ENCODE data around the gene RAD51B.

RAD51B gene

DNA sequence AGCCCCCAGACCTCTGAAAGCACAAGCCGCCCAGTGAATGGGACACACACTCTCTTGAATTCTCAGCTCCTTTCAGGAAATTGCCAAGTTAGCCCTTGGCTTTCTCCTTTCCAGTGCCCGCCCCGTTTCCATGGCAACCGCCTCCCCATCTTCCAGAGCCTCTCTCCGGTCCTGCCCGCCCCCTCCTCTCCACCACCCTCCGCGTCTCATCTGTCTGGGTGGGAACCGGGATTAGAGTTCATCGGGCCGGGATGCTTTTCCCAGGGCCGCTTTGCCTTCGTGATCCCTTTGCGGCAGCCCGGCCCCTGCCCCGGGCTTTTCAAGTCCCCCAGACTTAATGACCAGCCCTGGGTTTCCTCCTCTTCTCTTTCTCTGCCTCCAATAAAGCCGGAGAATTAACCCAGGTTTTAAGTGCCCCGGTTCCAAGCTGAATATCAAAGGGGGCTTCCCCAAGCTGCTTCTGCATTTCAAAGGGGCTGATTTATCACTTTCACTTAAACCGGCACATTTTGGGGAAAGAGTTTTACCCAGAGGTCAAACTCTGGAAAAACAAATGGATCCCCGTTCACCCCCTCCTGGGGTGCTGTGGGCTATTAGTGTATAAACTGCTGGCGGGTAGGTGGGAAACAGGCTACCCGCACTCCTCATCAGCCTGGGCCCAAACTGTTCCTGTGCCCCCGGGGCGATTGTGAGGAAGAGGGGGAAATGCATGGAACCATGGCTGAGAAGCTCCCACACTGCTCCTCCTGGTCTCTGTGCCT, 871.6 kb downstream of the RAD51B start:
- Histone ChIP-seq H2BK15ac (replicated peaks; ENCODE audit: low read depth) (no peak overlapping the region), H3K4me3 (ENCODE audit: low read length) (no peak overlapping the region), H4K8ac (ENCODE audit: low read depth, low read length) (no peak overlapping the region), H3K27me3 (ENCODE audit: insufficient read depth, low read length, poor library complexity) (no peaks in the 10 kb centered on the region), H3K79me1 (ENCODE audit: low read length) (no peaks in the 10 kb centered on the region), H3K79me2 (ENCODE audit: control insufficient read depth, insufficient read depth, low read length) (no peaks in the 10 kb centered on the region), H2BK5ac (ENCODE audit: low read length) (no peak overlapping the region), H3K23ac (ENCODE audit: low read length) (no peak overlapping the region), H3K4ac (ENCODE audit: low read depth, low read length) (no peak overlapping the region), H3K27ac (ENCODE audit: low read depth, low read length) (no peak overlapping the region), H2AK5ac (ENCODE audit: low read length) (no peak overlapping the region), H3K56ac (ENCODE audit: low read length) (no peak overlapping the region), H3K18ac (ENCODE audit: low read length) (no peak overlapping the region), H3K36me3 (ENCODE audit: control insufficient read depth, insufficient read depth, low read length) (no peaks in the 10 kb centered on the region), H4K5ac (ENCODE audit: low read length) (no peak overlapping the region), H3K4me2 (ENCODE audit: low read length) (no peak overlapping the region), H3K9ac (ENCODE audit: low read length) (no peak overlapping the region), H2BK120ac (ENCODE audit: low read depth, low read length) (no peak overlapping the region), H3K4me1 (ENCODE audit: control insufficient read depth, low read depth, low read length) (peaks cover 3% of the 10 kb centered on the region)
- WGBS (ENCODE audit: extremely low coverage, insufficient coverage, low lambda C conversion rate), result no CpG with 5 or more reads among the region's 24 CpGs
- DNase-seq, result no peak

DNA sequence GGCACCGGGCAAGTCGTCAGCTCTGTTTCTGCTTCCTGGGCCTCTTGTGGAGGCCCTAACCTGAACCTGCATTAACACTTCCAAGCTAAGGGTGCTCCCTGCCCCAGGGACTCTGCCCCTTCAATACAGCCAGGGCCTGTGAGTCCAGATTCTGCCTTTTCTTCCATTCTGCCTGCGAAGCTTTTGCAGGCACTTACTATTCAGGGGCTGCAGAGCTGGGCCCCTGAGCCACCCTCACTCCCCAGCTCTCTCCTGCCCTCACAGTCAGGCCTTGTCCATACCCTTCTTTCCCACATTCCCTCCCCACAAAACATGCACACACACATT, 872.2 kb downstream of the RAD51B start:
- no peak overlapping the region for H4K5ac ChIP-seq (ENCODE audit: low read length)
- no peaks in the 10 kb centered on the region for H3K27me3 ChIP-seq (ENCODE audit: insufficient read depth, low read length, poor library complexity)
- H3K36me3 ChIP-seq (ENCODE audit: control insufficient read depth, insufficient read depth, low read length), result no peaks in the 10 kb centered on the region
- H3K79me2 ChIP-seq (ENCODE audit: control insufficient read depth, insufficient read depth, low read length), result no peaks in the 10 kb centered on the region
- H3K27ac ChIP-seq (ENCODE audit: low read depth, low read length), result no peak overlapping the region
- DNase-seq, result no peak
- no peak overlapping the region for H3K18ac ChIP-seq (ENCODE audit: low read length)
- H2BK120ac ChIP-seq (ENCODE audit: low read depth, low read length), result no peak overlapping the region
- no peak overlapping the region for H2BK5ac ChIP-seq (ENCODE audit: low read length)
- no peak overlapping the region for H3K23ac ChIP-seq (ENCODE audit: low read length)
- no peak overlapping the region for H2BK15ac ChIP-seq (replicated peaks; ENCODE audit: low read depth)
- peaks cover 3% of the 10 kb centered on the region for H3K4me1 ChIP-seq (ENCODE audit: control insufficient read depth, low read depth, low read length)
- no peak overlapping the region for H3K4ac ChIP-seq (ENCODE audit: low read depth, low read length)
- no CpG with 5 or more reads among the region's 3 CpGs for WGBS (ENCODE audit: extremely low coverage, insufficient coverage, low lambda C conversion rate)
- no peak overlapping the region for H3K9ac ChIP-seq (ENCODE audit: low read length)
- H3K4me3 ChIP-seq (ENCODE audit: low read length), result no peak overlapping the region
- no peaks in the 10 kb centered on the region for H3K79me1 ChIP-seq (ENCODE audit: low read length)
- no peak overlapping the region for H4K8ac ChIP-seq (ENCODE audit: low read depth, low read length)
- no peak overlapping the region for H2AK5ac ChIP-seq (ENCODE audit: low read length)
- no peak overlapping the region for H3K56ac ChIP-seq (ENCODE audit: low read length)
- H3K4me2 ChIP-seq (ENCODE audit: low read length), result no peak overlapping the region

DNA sequence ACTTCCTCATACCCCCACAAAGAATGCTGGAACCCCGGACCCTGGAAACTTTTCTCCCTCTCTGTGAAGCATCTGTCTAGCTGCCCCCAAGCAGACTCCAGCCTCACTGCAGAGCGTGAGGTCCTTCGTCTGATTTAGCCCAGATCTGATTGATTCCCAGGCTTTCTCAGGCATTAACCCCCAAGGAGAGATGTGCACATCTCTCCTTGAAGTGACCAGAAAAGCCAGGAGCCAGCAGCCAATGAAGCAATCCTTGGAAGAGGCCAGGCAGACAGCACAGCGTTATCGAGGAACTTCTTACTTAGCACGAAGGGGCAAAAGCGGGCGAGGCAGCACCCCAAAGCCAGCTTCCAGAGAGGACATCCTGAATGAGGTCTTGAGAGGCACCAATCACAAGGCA, 872.6 kb downstream of the RAD51B start:
- Histone ChIP-seq H2BK15ac (replicated peaks; ENCODE audit: low read depth) (no peak overlapping the region), H2AK5ac (ENCODE audit: low read length) (no peak overlapping the region), H3K27me3 (ENCODE audit: insufficient read depth, low read length, poor library complexity) (no peaks in the 10 kb centered on the region), H2BK5ac (ENCODE audit: low read length) (no peak overlapping the region), H4K8ac (ENCODE audit: low read depth, low read length) (no peak overlapping the region), H3K18ac (ENCODE audit: low read length) (no peak overlapping the region), H3K79me1 (ENCODE audit: low read length) (no peaks in the 10 kb centered on the region), H3K4me3 (ENCODE audit: low read length) (no peak overlapping the region), H3K36me3 (ENCODE audit: control insufficient read depth, insufficient read depth, low read length) (no peaks in the 10 kb centered on the region), H3K4me1 (ENCODE audit: control insufficient read depth, low read depth, low read length) (peaks cover 3% of the 10 kb centered on the region), H3K27ac (ENCODE audit: low read depth, low read length) (no peak overlapping the region), H3K79me2 (ENCODE audit: control insufficient read depth, insufficient read depth, low read length) (no peaks in the 10 kb centered on the region), H3K4me2 (ENCODE audit: low read length) (no peak overlapping the region), H2BK120ac (ENCODE audit: low read depth, low read length) (no peak overlapping the region), H3K4ac (ENCODE audit: low read depth, low read length) (no peak overlapping the region), H3K9ac (ENCODE audit: low read length) (no peak overlapping the region), H3K23ac (ENCODE audit: low read length) (no peak overlapping the region), H3K56ac (ENCODE audit: low read length) (no peak overlapping the region), H4K5ac (ENCODE audit: low read length) (no peak overlapping the region)
- DNase-seq, result no peak
- no CpG with 5 or more reads among the region's 8 CpGs for WGBS (ENCODE audit: extremely low coverage, insufficient coverage, low lambda C conversion rate)

DNA sequence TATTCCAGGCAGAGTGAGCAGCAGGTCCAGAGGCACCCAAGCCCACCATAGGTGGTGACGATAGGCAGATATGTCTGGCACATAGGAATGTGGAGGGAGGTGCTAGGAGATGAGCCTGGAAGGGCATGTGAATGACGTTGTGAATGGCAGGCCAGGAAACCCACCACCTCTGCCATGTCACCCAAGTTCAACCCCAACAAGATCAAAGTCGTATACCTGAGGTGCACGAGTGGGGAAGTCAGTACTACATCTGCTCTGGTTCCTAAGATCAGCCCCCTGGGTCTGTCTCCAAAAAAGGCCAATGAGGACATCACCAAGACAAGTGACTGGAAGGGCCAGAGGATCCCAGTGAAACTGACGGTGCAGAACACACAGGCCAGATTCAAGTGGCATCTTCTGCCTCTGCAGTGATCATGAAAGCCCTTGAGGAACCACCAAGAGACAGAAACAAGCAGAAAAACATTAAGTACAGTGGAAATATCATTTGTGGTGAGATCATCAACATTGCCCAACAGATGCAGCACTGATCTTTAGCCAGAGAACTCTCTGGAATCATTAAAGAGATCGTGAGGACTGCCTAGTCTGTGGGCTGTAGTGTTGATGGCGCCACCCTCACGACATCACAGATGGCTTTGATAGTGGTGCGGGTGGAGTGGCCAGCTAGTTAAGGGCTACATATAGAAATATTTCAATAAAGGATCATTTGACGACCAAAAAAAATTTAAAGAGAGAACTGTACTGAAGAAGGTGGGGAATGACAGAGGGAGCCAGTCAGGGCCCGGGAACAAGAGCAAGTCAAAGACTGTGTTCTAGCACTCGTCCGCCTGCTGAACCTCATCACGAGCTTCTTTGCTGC, 873.6 kb downstream of the RAD51B start:
- no peaks in the 10 kb centered on the region for H3K36me3 ChIP-seq (ENCODE audit: control insufficient read depth, insufficient read depth, low read length)
- peaks cover 3% of the 10 kb centered on the region for H3K4me1 ChIP-seq (ENCODE audit: control insufficient read depth, low read depth, low read length)
- no peak overlapping the region for H3K27ac ChIP-seq (ENCODE audit: low read depth, low read length)
- H3K27me3 ChIP-seq (ENCODE audit: insufficient read depth, low read length, poor library complexity), result no peaks in the 10 kb centered on the region
- H2BK5ac ChIP-seq (ENCODE audit: low read length), result no peak overlapping the region
- DNase-seq, result no peak
- no peaks in the 10 kb centered on the region for H3K79me2 ChIP-seq (ENCODE audit: control insufficient read depth, insufficient read depth, low read length)
- no peak overlapping the region for H4K5ac ChIP-seq (ENCODE audit: low read length)
- H4K8ac ChIP-seq (ENCODE audit: low read depth, low read length), result no peak overlapping the region
- H3K23ac ChIP-seq (ENCODE audit: low read length), result no peak overlapping the region
- no peak overlapping the region for H3K56ac ChIP-seq (ENCODE audit: low read length)
- H3K79me1 ChIP-seq (ENCODE audit: low read length), result no peaks in the 10 kb centered on the region
- H3K18ac ChIP-seq (ENCODE audit: low read length), result no peak overlapping the region
- no peak overlapping the region for H3K4ac ChIP-seq (ENCODE audit: low read depth, low read length)
- H3K4me2 ChIP-seq (ENCODE audit: low read length), result no peak overlapping the region
- no peak overlapping the region for H3K9ac ChIP-seq (ENCODE audit: low read length)
- no peak overlapping the region for H2BK15ac ChIP-seq (replicated peaks; ENCODE audit: low read depth)
- no peak overlapping the region for H2BK120ac ChIP-seq (ENCODE audit: low read depth, low read length)
- H3K4me3 ChIP-seq (ENCODE audit: low read length), result no peak overlapping the region
- no peak overlapping the region for H2AK5ac ChIP-seq (ENCODE audit: low read length)
- whole genome bisulfite sequencing (ENCODE audit: extremely low coverage, insufficient coverage, low lambda C conversion rate), result no CpG with 5 or more reads among the region's 14 CpGs

DNA sequence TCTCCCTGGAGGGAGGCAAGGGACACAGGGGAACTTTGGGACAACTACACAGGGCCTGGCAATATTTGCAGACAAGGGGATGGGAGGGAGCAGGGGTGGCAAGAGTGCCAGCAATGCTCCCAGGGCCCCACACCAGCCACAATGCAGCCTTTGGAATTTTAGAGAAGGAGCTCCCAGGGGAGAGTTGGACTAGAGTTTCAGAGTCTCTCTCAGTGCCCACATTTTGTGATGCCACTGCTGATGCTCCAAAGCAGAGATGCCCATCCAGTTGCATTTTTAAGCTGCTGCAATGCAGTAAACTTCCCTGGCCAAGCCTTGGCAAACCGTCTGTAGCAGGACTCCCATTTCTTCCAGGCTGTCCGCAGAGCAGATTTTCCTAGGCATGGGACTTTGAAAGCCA, 874.3 kb downstream of the RAD51B start:
- Histone ChIP-seq H4K5ac (ENCODE audit: low read length) (no peak overlapping the region), H2AK5ac (ENCODE audit: low read length) (no peak overlapping the region), H4K8ac (ENCODE audit: low read depth, low read length) (no peak overlapping the region), H3K4ac (ENCODE audit: low read depth, low read length) (no peak overlapping the region), H3K79me1 (ENCODE audit: low read length) (no peaks in the 10 kb centered on the region), H3K4me1 (ENCODE audit: control insufficient read depth, low read depth, low read length) (peaks cover 3% of the 10 kb centered on the region), H2BK120ac (ENCODE audit: low read depth, low read length) (no peak overlapping the region), H3K4me2 (ENCODE audit: low read length) (no peak overlapping the region), H3K27me3 (ENCODE audit: insufficient read depth, low read length, poor library complexity) (no peaks in the 10 kb centered on the region), H3K18ac (ENCODE audit: low read length) (no peak overlapping the region), H3K9ac (ENCODE audit: low read length) (no peak overlapping the region), H3K79me2 (ENCODE audit: control insufficient read depth, insufficient read depth, low read length) (no peaks in the 10 kb centered on the region), H2BK5ac (ENCODE audit: low read length) (no peak overlapping the region), H3K36me3 (ENCODE audit: control insufficient read depth, insufficient read depth, low read length) (no peaks in the 10 kb centered on the region), H3K23ac (ENCODE audit: low read length) (no peak overlapping the region), H3K27ac (ENCODE audit: low read depth, low read length) (no peak overlapping the region), H3K4me3 (ENCODE audit: low read length) (no peak overlapping the region), H3K56ac (ENCODE audit: low read length) (no peak overlapping the region), H2BK15ac (replicated peaks; ENCODE audit: low read depth) (no peak overlapping the region)
- DNase-seq, result no peak
- WGBS (ENCODE audit: extremely low coverage, insufficient coverage, low lambda C conversion rate), result no CpG with 5 or more reads among the region's 2 CpGs
